PC-9 (cell line): ENCODE data around the gene CFAP61. TPM values are rescaled to one million over a fixed set of nuclear protein-coding genes. Genes with fewer than 3 reads are reported as not detected.

Experiments
- BruUV-seq: library from RNA; stranded (reverse); fragments of 400-500 nt; replicated peaks from 2 replicates; lab custom pipeline; 2021; lab: Mats Ljungman, UMichigan
- CTCF ChIA-PET: fragments of 300-600 bp; sonication (Branson Sonifier 250); formaldehyde crosslinking; loops from one replicate; lab custom pipeline; 2022; ENCODE audit warnings: antibody characterized with exemption; lab: Charles Lee
- POLR2A ChIA-PET: fragments of 300-600 bp; sonication (Branson Sonifier 250); formaldehyde crosslinking; loops from one replicate; lab custom pipeline; 2022; ENCODE audit warnings: antibody characterized with exemption; ENCODE audit not compliant: unreplicated experiment; lab: Charles Lee
- DNase-seq, 2 experiments: peaks; one replicate each; pipeline versions ENCODE4 v3.0.0 to v3.0.0-alpha.2; 2015 to 2022; ENCODE audit warnings: mixed read lengths in 1 of 2
- H2AFZ ChIP-seq: fragments of 200-600 bp; sonication (generic); 2 replicates; pipeline ENCODE4 v1.8.1; 2017; ENCODE audit warnings: antibody characterized with exemption
- H3F3A ChIP-seq: fragments of 200-600 bp; sonication (generic); 2 replicates; pipeline ENCODE4 v1.8.1; 2017; ENCODE audit warnings: antibody characterized with exemption, mild to moderate bottlenecking, low read depth; ENCODE audit not compliant: insufficient read depth
- H3K27ac ChIP-seq: fragments of 200-600 bp; sonication (generic); 2 replicates; pipeline ENCODE4 v1.6.1; 2016; ENCODE audit warnings: mixed run types
- H3K27me3 ChIP-seq: fragments of 200-600 bp; sonication (generic); 2 replicates; pipeline ENCODE4 v1.6.1; 2016; ENCODE audit warnings: low read depth, mixed run types; ENCODE audit not compliant: insufficient read depth
- H3K36me3 ChIP-seq: fragments of 200-600 bp; sonication (generic); 2 replicates; pipeline ENCODE4 v1.6.1; 2016; ENCODE audit warnings: low read depth, mixed run types
- H3K4me1 ChIP-seq: fragments of 200-600 bp; sonication (generic); replicated peaks from 2 replicates; pipeline ENCODE4 v1.6.1; 2016; ENCODE audit warnings: mixed run types; ENCODE audit not compliant: insufficient read depth
- H3K4me2 ChIP-seq: fragments of 200-600 bp; sonication (generic); 2 replicates; pipeline ENCODE4 v1.6.1; 2017; ENCODE audit warnings: mixed run types
- H3K4me3 ChIP-seq: fragments of 200-600 bp; sonication (generic); 2 replicates; pipeline ENCODE4 v1.6.1; 2016; ENCODE audit warnings: mixed run types
- H3K79me2 ChIP-seq: fragments of 200-600 bp; sonication (generic); 2 replicates; pipeline ENCODE4 v1.6.1; 2017; ENCODE audit warnings: low read depth, mixed run types
- H3K9me2 ChIP-seq: fragments of 200-600 bp; sonication (generic); 2 replicates; pipeline ENCODE4 v1.8.1; 2017; ENCODE audit warnings: mild to moderate bottlenecking; ENCODE audit not compliant: insufficient read depth
- H3K9me3 ChIP-seq: fragments of 200-600 bp; sonication (generic); 2 replicates; pipeline ENCODE4 v1.8.1; 2016; ENCODE audit warnings: low read depth; ENCODE audit not compliant: insufficient read depth
- H4K20me1 ChIP-seq: fragments of 200-600 bp; sonication (generic); 2 replicates; pipeline ENCODE4 v1.8.1; 2017; ENCODE audit not compliant: insufficient read depth
- CTCF ChIP-seq: fragments of 200-600 bp; sonication (generic); conservative IDR thresholded peaks from 2 replicates; pipeline ENCODE4 v1.6.1; 2017; ENCODE audit warnings: mixed run types, antibody characterized with exemption, mild to moderate bottlenecking, moderate library complexity
- EZH2 ChIP-seq: fragments of 200-600 bp; sonication (generic); IDR thresholded peaks from 2 replicates; pipeline ENCODE4 v1.8.0; 2017; ENCODE audit warnings: antibody characterized with exemption, low read depth
- intact Hi-C: fragments of 100-400 bp; cut with micrococcal nuclease; formaldehyde crosslinking; loops from one replicate; pipeline ENCODE4 v1.10.0; 2022; ENCODE audit not compliant: unreplicated experiment
- total RNA-seq: library from RNA; stranded (reverse); gene quantifications from 2 replicates; pipeline ENCODE4 v1.2.3, GENCODE V29; 2021

CFAP61 gene
- total RNA-seq, 1 experiment from 2014 or later = 2.6 TPM

GRCh38 chr20:20321917-20322316, 269.6 kb downstream of the CFAP61 start:
- Histone ChIP-seq H3K36me3 (no peaks in the 10 kb centered on the region), H3F3A (no peaks in the 10 kb centered on the region), H4K20me1 (no peaks in the 10 kb centered on the region), H3K9me2 (no peaks in the 10 kb centered on the region), H3K4me2 (no peak overlapping the region), H3K9me3 (0 out of 2 replicates have a peak, but pooled peaks cover 6% of the 10 kb centered on the region), H3K27ac (no peak overlapping the region), H3K4me1 (no peaks in the 10 kb centered on the region), H3K79me2 (no peaks in the 10 kb centered on the region), H2AFZ (no peak overlapping the region), H3K4me3 (no peak overlapping the region), H3K27me3 (peaks cover 4% of the 10 kb centered on the region; the same call in 1 of the 2 replicates)
- ChIA-PET POLR2A (no interaction called here), CTCF (no interaction called here)
- intact Hi-C loops = no loop called here
- TF ChIP-seq EZH2 = no peak
- no peak for TF ChIP-seq CTCF
- BruUV-seq = no TSS peak
- DNase-seq = no peak

- Histone ChIP-seq H3K27me3 (peaks cover 4% of the 10 kb centered on the region; the same call in 1 of the 2 replicates), H3K4me2 (no peak overlapping the region), H3F3A (no peaks in the 10 kb centered on the region), H3K36me3 (no peaks in the 10 kb centered on the region), H3K4me3 (no peak overlapping the region), H3K4me1 (no peaks in the 10 kb centered on the region), H4K20me1 (no peaks in the 10 kb centered on the region), H2AFZ (no peak overlapping the region), H3K9me3 (0 out of 2 replicates have a peak, but pooled peaks cover 6% of the 10 kb centered on the region), H3K79me2 (no peaks in the 10 kb centered on the region), H3K27ac (no peak overlapping the region), H3K9me2 (no peaks in the 10 kb centered on the region)
- DNase-seq = no peak
- TF ChIP-seq EZH2 = no peak
- TF ChIP-seq CTCF = no peak
- POLR2A ChIA-PET = no interaction called here
- CTCF ChIA-PET = no interaction called here
- BruUV-seq = no TSS peak
- intact Hi-C loops = no loop called here
Observed at GRCh38 chr20:20322912-20323311, 270.6 kb downstream of the CFAP61 start.

- Histone ChIP-seq H3K36me3 (no peaks in the 10 kb centered on the region), H3K79me2 (no peaks in the 10 kb centered on the region), H3K27me3 (peaks cover 25% of the 10 kb centered on the region), H3K9me3 (no peaks in the 10 kb centered on the region), H4K20me1 (no peaks in the 10 kb centered on the region), H3K4me3 (no peak overlapping the region), H3K27ac (no peak overlapping the region), H3K9me2 (no peaks in the 10 kb centered on the region), H2AFZ (no peak overlapping the region), H3K4me2 (no peak overlapping the region), H3F3A (no peaks in the 10 kb centered on the region), H3K4me1 (no peaks in the 10 kb centered on the region)
- no TSS peak for BruUV-seq
- POLR2A ChIA-PET = no interaction called here
- CTCF ChIA-PET = no interaction called here
- TF ChIP-seq CTCF (no peak), EZH2 (no peak)
- intact Hi-C loops = no loop called here
- peak in 1 of 2 experiments; percentile 6 for DNase-seq
Observed at GRCh38 chr20:20327746-20328145, 275.4 kb downstream of the CFAP61 start.
